ENCODE data around the gene TRIM42.

TRIM42 gene

GRCh38 chr3:140636406-140637138 is 41.3 kb upstream of the TRIM42 start:
- no peak for TF ChIP-seq CTCF (IDR thresholded peaks at IDR 0.05; ENCODE audit: insufficient read depth, low read depth, low read length, missing control alignments)
- peak; percentile 86 for DNase-seq (ENCODE audit: low read depth)
- no peak overlapping the region for H3K4me3 ChIP-seq (ENCODE audit: low read length)

- no peak for DNase-seq (ENCODE audit: low read depth)
- TF ChIP-seq CTCF (IDR thresholded peaks at IDR 0.05; ENCODE audit: insufficient read depth, low read depth, low read length, missing control alignments): no peak
Measured at GRCh38 chr3:140651287-140651686, 26.6 kb upstream of the TRIM42 start.

GRCh38 chr3:140655678-140656077 is 22.2 kb upstream of the TRIM42 start:
- DNase-seq (ENCODE audit: low read depth): no peak
- no peak overlapping the region for H3K4me3 ChIP-seq (ENCODE audit: low read length)
- no peak for TF ChIP-seq CTCF (IDR thresholded peaks at IDR 0.05; ENCODE audit: insufficient read depth, low read depth, low read length, missing control alignments)

More at GRCh38 chr3:140651287-140651686, 26.6 kb upstream of the TRIM42 start:
- H3K4me3 ChIP-seq (ENCODE audit: low read length): no peak overlapping the region

- DNase-seq (ENCODE audit: low read depth): no peak
- no peak for TF ChIP-seq CTCF (IDR thresholded peaks at IDR 0.05; ENCODE audit: insufficient read depth, low read depth, low read length, missing control alignments)
- H3K4me3 ChIP-seq (ENCODE audit: low read length): no peak overlapping the region
Measured at GRCh38 chr3:140664111-140664510, 13.8 kb upstream of the TRIM42 start.

- H3K4me3 ChIP-seq (ENCODE audit: low read length): no peak overlapping the region
- TF ChIP-seq CTCF (IDR thresholded peaks at IDR 0.05; ENCODE audit: insufficient read depth, low read depth, low read length, missing control alignments): no peak
- DNase-seq (ENCODE audit: low read depth): no peak
Measured at GRCh38 chr3:140682586-140682985, 4.7 kb downstream of the TRIM42 start.

GRCh38 chr3:140686128-140686527 is 8.3 kb downstream of the TRIM42 start:
- no peak for TF ChIP-seq CTCF (IDR thresholded peaks at IDR 0.05; ENCODE audit: insufficient read depth, low read depth, low read length, missing control alignments)
- no peak for DNase-seq (ENCODE audit: low read depth)
- H3K4me3 ChIP-seq (ENCODE audit: low read length): no peak overlapping the region

- TF ChIP-seq CTCF (IDR thresholded peaks at IDR 0.05; ENCODE audit: insufficient read depth, low read depth, low read length, missing control alignments): no peak
- H3K4me3 ChIP-seq (ENCODE audit: low read length): no peak overlapping the region
- no peak for DNase-seq (ENCODE audit: low read depth)
Measured at GRCh38 chr3:140686948-140687347, 9.1 kb downstream of the TRIM42 start.

Data from epithelial cell of esophagus (primary cell).